ENCODE results near the gene HS6ST3. TPM values are rescaled to one million over a fixed set of nuclear protein-coding genes. Genes with fewer than 3 reads are reported as not detected.

HS6ST3 gene
- total and polyA plus RNA-seq, 2 donors (not counting 3 experiments of a cell fraction or from before 2014, with no cell fraction given) = 0.03 to 0.15 TPM

DNA sequence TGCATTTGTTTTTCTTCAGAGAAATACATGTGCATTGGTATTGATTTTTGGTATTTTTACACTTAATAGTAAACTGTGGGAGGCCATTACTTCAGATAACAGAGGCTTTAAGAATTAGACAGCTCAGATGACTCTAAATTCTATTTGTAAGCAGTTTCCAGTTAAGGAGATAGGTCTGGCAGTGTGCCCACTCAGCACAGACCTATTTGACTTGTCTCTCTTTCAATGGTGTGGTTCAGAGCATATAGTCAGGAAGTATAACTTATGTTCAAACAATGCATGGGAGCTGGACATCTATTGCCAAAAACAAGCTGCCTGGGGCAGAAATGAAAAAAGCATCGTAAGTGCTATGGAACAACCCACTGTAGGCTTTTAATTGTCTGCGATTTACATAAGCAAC, 370.7 kb downstream of the HS6ST3 start:
- TF ChIP-seq EZH2 (IDR thresholded peaks at IDR 0.05; ENCODE audit: borderline replicate concordance, low read depth, low read length, severe bottlenecking) = no peak
- no peak for TF ChIP-seq FOS (IDR thresholded peaks at IDR 0.05; ENCODE audit: borderline replicate concordance, insufficient read depth, low read length)
- TF ChIP-seq GATA2 (IDR thresholded peaks at IDR 0.05; ENCODE audit: insufficient read depth, insufficient read length, low read depth, low read length) = no peak
- no peak for TF ChIP-seq POLR2A (IDR thresholded peaks at IDR 0.05; ENCODE audit: low read depth, low read length)
- TF ChIP-seq CTCF (IDR thresholded peaks at IDR 0.05; ENCODE audit: extremely low read depth in 1 of 2, insufficient read depth in 1 of 2, low read depth in 1 of 2, low read length in 2 of 2) = no peak
- no peak for TF ChIP-seq JUN (IDR thresholded peaks at IDR 0.05; ENCODE audit: borderline replicate concordance, insufficient read depth, insufficient read length, low read depth)
- TF ChIP-seq, protein P1, sequence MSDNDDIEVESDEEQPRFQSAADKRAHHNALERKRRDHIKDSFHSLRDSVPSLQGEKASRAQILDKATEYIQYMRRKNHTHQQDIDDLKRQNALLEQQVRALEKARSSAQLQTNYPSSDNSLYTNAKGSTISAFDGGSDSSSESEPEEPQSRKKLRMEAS (IDR thresholded peaks at IDR 0.05; ENCODE audit: insufficient read depth, insufficient read length) = no peak
- no peak for TF ChIP-seq MYC (IDR thresholded peaks at IDR 0.05; ENCODE audit: low read depth, low read length)
- TF ChIP-seq POLR2AphosphoS5 (IDR thresholded peaks at IDR 0.05; ENCODE audit: insufficient read depth, low read depth, low read length) = no peak
- H3K9me3 ChIP-seq (replicated peaks; ENCODE audit: control insufficient read depth, insufficient read depth, low read length) = no peaks in the 10 kb centered on the region
- H3K4me3 ChIP-seq (replicated peaks in 1 of 3; ENCODE audit: insufficient read depth in 1 of 3, low read depth in 1 of 3, low read length in 3 of 3) = no peak overlapping the region
- ChIA-PET CTCF (interaction anchor here (1.2 kb wide), 1 partner anchor 11 kb away, joined by 3 read pairs; no protein-coding TSS in a partner anchor), POLR2A (no interaction called here)
- DNase-seq (ENCODE audit: low read depth, low spot score) = no peak
- no peaks in the 10 kb centered on the region for H3K36me3 ChIP-seq (ENCODE audit: control insufficient read depth in 2 of 2, extremely low read depth in 1 of 2, insufficient read depth in 2 of 2, low read length in 2 of 2)
- BruUV-seq (replicated peaks) = no TSS peak
- no peaks in the 10 kb centered on the region for H4K20me1 ChIP-seq (replicated peaks; ENCODE audit: control insufficient read depth, extremely low read depth, insufficient read depth, low read length)
- no peak for FAIRE-seq
- no peaks in the 10 kb centered on the region for H3K27me3 ChIP-seq (ENCODE audit: control insufficient read depth in 2 of 2, insufficient read depth in 2 of 2, low read length in 2 of 2)
- no peaks in the 10 kb centered on the region for H3K4me1 ChIP-seq (ENCODE audit: control insufficient read depth, extremely low read depth, insufficient read depth, low read length)
- no peak overlapping the region for H3K4me2 ChIP-seq (ENCODE audit: insufficient read depth, low read length)
- no peak overlapping the region for H3K27ac ChIP-seq (ENCODE audit: insufficient read depth, low read depth, low read length)
- no peaks in the 10 kb centered on the region for H3K9me1 ChIP-seq (replicated peaks; ENCODE audit: control insufficient read depth, extremely low read depth, insufficient read depth, low read length)
- intact Hi-C loops (cut with micrococcal nuclease) (no loop called here), dilution Hi-C loops (cut with MboI; ENCODE audit: extremely low pct_ligation_motif_present, low sequenced_read_pairs) (no loop called here)
- no peak overlapping the region for H2AFZ ChIP-seq (ENCODE audit: low read depth, low read length)
- no peak overlapping the region for H3K9ac ChIP-seq (replicated peaks; ENCODE audit: extremely low read depth, insufficient read depth, low read length)
- H3K79me2 ChIP-seq (ENCODE audit: control insufficient read depth, insufficient read depth, low read length) = no peaks in the 10 kb centered on the region

All from endothelial cell of umbilical vein (primary cell).